HG03039 (cell line): ENCODE measurements around the gene ADGRG1.
"Not testable (repeated sequence)": the region's sequence is repeated elsewhere in the genome, so short reads cannot be mapped to it uniquely, and the experiment has no call there.

ENCODE experiments used
- ATAC-seq: cut with Tn5 transposase; IDR thresholded peaks from one replicate; pipeline ENCODE4 v1.9.1; 2021; ENCODE audit warnings: mild to moderate bottlenecking, moderate library complexity; ENCODE audit not compliant: unreplicated experiment

Gene ADGRG1

GRCh38 chr16:57663917-57664661 lies 35.7 kb downstream of the ADGRG1 start:
- no peak for ATAC-seq

- no peak for ATAC-seq
Measured at GRCh38 chr16:57664662-57665025, 36.2 kb downstream of the ADGRG1 start.

DNA sequence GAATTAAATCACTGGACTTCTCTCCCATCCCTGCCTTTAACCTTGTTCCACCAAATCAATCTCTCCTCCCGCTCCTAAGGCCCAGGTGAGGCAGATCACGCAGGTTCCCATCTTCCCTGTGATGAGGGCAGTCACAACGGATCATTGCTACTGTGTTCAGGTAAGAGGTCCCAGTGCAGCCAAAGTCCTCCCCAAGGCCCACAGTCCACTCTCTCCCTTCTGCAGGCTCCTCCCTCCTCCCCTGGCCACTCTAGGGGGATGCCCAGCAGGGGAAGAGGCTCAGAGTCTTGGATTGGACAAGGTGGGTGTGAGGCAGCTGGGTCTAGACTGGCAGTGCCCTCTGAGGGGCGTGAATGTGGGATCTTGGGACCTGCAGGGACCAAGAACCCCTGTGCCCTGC lies 37.1 kb downstream of the ADGRG1 start:
- no peak for ATAC-seq

DNA sequence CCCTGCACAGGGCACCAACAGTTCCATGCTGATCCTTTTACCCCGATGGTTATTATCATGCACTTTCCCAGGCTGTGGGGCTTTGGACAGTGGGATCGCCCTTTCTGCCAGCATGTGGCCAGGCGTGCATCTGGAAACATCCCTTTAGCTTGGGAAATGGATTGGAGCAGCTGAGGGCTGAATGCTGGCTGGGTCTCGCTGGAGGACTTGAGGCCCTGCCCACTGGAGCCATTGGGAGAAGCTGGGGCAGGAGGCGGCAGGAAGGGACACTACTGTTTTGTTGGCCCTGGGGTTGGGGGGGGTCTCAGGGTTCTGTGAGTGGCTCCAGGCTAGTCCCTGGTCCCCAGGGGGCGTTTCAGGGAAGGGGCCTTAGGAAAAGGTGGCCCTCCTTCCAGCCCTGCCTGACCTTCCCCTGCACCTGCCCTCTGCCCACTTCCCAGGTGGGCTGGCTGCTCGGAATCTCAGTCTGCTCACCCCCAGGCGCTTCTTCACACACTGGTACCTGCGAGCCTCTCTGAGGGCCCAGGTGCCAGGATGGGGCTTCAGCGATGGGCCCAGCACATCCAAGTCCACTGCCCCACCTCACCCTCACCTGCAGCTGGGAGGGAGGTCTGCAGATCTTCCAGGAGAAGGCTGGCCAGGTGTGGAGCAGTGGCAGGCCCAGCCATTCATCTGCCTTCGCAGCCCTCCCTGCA lies 38.1 kb downstream of the ADGRG1 start:
- ATAC-seq, result no peak

DNA sequence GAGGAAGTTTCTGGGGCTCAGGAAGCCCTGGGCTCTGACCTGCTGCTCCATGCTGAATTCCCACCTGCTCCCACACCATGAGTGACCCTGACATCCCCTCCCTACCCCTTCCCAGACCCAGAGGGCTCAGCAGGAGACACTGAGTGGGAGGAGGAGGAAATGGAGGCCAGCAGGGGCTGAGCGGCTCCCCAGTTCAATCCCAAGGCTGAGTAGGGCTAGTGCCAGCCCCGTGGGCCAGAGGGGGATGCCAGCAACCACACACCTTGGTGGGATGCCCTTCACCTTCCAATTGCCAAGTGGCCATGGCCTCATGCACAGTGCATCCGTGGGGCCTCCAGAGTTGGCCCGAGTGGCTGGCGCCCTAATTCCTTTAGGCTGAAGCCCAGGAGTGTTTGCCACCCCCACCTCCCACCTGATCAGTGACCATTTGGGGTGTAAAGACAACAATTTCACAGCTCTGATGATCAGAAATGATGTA lies 38.7 kb downstream of the ADGRG1 start:
- ATAC-seq, result no peak

DNA sequence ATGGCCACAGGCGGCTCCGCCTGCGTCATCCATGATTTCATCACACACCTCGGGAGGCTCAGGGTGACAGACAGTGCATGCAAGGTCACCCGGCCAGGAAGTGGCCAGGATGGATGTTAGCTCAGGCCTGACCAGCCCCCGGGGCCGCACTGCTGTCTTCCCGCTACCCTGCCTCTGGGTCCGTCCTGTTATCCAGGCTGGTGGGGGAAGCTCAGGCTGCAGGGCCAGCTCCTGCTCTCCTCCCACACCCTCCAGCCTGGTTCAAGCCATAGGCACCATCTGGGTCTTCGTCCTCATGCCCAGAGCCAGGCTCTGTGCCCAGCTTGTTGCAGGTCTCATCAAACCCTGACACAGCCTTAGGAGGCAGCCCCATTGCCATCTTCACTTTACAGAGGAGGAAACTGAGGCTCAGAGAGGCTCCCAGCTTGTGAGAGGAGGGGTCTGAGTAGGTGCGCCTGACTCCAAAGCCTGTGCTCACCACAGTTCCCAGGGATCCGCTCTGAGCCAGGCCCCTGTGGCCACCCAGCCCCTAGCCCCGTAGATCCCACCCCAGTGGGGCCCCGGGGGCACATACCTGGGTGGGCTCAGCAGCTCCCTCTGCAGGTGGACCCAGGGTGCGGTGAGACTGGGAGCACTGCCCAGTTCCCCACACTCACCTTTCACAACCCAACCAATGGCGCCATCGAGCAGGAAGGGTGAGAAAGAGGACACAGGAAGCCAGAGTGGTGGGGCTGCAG lies 39.3 kb downstream of the ADGRG1 start:
- ATAC-seq, result no peak

DNA sequence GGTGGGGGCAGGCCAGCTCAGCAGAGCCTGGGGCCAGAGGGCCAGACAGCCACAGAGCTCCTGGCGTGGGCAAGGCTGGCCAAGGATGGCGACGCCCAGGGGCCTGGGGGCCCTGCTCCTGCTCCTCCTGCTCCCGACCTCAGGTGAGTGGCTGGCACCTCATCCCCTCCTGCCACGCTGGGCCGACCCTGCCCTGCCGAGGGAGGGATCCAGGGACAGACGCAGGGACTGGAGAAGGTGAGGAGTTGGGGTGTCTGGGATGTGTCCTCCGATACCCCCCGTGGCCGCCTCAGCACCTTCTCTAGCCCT lies 39.8 kb downstream of the ADGRG1 start, which contains the start of gene ADGRG3:
TSS of gene ADGRG3 (plus strand) at position 44 of the 309 bp plus-strand sequence. CDS start at position 86, 42 bp downstream.
- ATAC-seq, result no peak

- ATAC-seq, result no peak
Measured at GRCh38 chr16:57668630-57669475, 40.4 kb downstream of the ADGRG1 start.

GRCh38 chr16:57669476-57670162 lies 41.2 kb downstream of the ADGRG1 start:
- no peak for ATAC-seq

- no peak for ATAC-seq
Measured at GRCh38 chr16:57670196-57670595, 41.8 kb downstream of the ADGRG1 start.

GRCh38 chr16:57671451-57671850 lies 43.0 kb downstream of the ADGRG1 start:
- ATAC-seq, result not testable (repeated sequence)

DNA sequence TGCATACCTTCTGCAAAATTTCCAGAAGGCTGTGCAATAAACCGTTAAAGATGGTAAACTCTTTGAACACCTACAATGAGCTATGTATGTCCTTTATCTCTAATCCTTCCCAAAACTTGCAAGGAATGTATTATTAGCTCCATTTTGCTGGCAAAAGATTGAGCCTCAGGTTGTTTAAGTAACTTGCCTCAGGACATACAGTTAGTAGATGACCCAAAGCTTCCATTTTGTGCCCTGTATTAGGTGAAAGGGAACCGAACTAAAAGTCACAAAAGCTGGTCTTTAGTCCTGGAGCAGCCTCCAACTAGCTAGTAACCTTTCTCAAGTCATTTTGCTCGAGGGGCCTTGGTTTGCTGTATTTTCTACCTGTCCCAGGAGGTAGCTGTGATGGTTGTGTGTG lies 44.0 kb downstream of the ADGRG1 start:
- ATAC-seq, result no peak

- no peak for ATAC-seq
Measured at GRCh38 chr16:57672824-57673223, 44.4 kb downstream of the ADGRG1 start.

DNA sequence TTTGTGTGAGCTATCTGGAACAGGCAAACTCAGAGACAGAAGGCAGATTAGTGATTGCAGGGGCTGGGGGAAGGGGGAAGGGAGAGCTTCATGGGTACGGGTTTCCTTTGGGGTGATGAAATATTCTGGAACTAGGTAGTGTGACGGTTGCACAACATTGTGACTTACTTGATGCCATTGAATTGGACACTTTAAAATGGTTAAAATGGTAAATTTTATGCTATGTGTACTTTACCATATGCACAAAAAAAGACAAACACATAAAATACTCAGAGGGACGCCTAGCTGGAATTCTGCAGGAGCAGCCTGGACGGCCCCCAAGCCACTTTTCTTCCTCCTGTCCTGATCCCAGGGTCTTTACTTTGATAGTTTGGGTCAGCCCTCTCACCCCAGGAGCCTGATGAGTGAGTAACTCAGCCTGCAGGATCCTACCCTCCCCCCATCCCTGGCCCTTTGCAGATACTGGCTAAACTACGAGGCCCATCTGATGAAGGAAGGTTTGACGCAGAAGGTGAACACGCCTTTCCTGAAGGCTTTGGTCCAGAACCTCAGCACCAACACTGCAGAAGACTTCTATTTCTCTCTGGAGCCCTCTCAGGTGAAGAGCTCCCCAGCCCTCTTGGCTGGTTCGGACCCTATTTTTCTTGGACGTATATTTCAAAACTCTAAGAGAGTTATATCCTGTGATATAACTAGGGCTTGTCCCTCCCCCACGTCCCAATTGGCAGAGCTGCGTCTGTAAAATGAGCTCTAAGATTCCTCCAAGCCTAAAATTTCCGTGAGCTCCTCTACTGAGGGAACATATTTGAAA lies 47.5 kb downstream of the ADGRG1 start:
- no peak for ATAC-seq

GRCh38 chr16:57676553-57677085 lies 48.2 kb downstream of the ADGRG1 start:
- no peak for ATAC-seq

GRCh38 chr16:57677622-57678369 lies 49.4 kb downstream of the ADGRG1 start:
- ATAC-seq, result no peak

DNA sequence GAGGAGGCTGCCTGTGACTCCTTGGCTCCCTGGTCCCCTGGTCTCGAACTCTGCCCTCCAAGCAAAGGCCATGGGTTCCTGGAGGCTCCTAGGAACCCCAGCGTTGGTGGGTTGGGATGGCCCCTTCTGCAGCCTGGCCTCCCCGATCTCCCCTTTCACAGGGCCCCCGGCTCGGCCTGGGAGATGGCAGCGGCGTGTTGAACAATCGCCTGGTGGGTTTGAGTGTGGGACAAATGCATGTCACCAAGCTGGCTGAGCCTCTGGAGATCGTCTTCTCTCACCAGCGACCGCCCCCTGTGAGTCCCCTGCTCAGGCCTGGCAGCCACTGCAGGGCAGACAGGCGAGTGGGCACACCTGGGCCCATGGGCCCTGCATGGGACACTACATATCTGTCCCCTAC lies 50.6 kb downstream of the ADGRG1 start:
- ATAC-seq, result no peak

- ATAC-seq, result no peak
Measured at GRCh38 chr16:57679767-57680482, 51.5 kb downstream of the ADGRG1 start.
